ENCODE data around the gene ATP5F1B. TPM values are rescaled to one million over a fixed set of nuclear protein-coding genes. Genes with fewer than 3 reads are reported as not detected.

The ATP5F1B gene
- total RNA-seq, 1 donor from 2014 or later: 2,154 TPM

Other genes starting within 250 kb of the ATP5F1B start
- 2.0 TPM for gene TIMELESS, start 196.6 kb downstream of the ATP5F1B start, total RNA-seq
- gene MIP, start 191.3 kb downstream of the ATP5F1B start, total RNA-seq: 0.48 TPM
- 3.3 TPM for gene SPRYD4, start 177.4 kb downstream of the ATP5F1B start, total RNA-seq
- gene GLS2, start 157.8 kb downstream of the ATP5F1B start, total RNA-seq: 0.38 TPM
- gene RBMS2, start 124.2 kb downstream of the ATP5F1B start, total RNA-seq: 23.0 TPM
- 49.0 TPM for gene BAZ2A, start 15.7 kb downstream of the ATP5F1B start, total RNA-seq
- gene PTGES3, start 42.3 kb upstream of the ATP5F1B start, total RNA-seq: 121 TPM
- gene NACA, start 79.3 kb upstream of the ATP5F1B start, total RNA-seq: 441 TPM
- 2.0 TPM for gene PRIM1, start 106.3 kb upstream of the ATP5F1B start, total RNA-seq
- not detected for gene HSD17B6, start 117.3 kb upstream of the ATP5F1B start, total RNA-seq

All from cardiac septum (tissue), 1 donor.